HG02571 (cell line): ENCODE measurements around the gene USP3.
A peak's percentile ranks its signal among the peaks of the same experiment; 100 is the strongest.

Source experiments
- ATAC-seq: cut with Tn5 transposase; IDR thresholded peaks from one replicate; pipeline ENCODE4 v1.9.1; 2021; ENCODE audit warnings: mild to moderate bottlenecking, moderate library complexity; ENCODE audit not compliant: unreplicated experiment

The USP3 gene

GRCh38 chr15:63495780-63496488, 8.5 kb upstream of the USP3 start:
- ATAC-seq: no peak

GRCh38 chr15:63497642-63498467, 6.5 kb upstream of the USP3 start:
- no peak for ATAC-seq

DNA sequence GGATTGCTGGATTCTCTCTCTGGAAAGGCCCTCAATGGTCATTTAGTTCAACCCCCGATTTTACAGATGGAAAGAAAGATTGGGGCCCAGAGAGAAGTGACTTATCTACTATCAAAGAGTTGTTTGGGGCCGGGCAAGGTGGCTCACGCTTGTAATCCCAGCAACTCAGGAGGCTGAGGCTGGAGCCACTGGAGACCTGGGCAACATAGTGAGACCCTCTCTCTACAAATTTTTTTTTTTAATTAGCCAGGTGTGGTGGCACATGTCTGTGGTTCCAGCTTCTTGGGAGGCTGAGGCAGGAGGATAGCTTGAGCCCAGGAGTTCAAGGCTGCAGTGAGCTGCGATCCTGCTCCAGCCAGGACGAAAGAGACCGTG, 5.2 kb upstream of the USP3 start:
- no peak for ATAC-seq

GRCh38 chr15:63499611-63500010, 4.8 kb upstream of the USP3 start:
- no peak for ATAC-seq

GRCh38 chr15:63500265-63501250, 3.8 kb upstream of the USP3 start:
- no peak for ATAC-seq

DNA sequence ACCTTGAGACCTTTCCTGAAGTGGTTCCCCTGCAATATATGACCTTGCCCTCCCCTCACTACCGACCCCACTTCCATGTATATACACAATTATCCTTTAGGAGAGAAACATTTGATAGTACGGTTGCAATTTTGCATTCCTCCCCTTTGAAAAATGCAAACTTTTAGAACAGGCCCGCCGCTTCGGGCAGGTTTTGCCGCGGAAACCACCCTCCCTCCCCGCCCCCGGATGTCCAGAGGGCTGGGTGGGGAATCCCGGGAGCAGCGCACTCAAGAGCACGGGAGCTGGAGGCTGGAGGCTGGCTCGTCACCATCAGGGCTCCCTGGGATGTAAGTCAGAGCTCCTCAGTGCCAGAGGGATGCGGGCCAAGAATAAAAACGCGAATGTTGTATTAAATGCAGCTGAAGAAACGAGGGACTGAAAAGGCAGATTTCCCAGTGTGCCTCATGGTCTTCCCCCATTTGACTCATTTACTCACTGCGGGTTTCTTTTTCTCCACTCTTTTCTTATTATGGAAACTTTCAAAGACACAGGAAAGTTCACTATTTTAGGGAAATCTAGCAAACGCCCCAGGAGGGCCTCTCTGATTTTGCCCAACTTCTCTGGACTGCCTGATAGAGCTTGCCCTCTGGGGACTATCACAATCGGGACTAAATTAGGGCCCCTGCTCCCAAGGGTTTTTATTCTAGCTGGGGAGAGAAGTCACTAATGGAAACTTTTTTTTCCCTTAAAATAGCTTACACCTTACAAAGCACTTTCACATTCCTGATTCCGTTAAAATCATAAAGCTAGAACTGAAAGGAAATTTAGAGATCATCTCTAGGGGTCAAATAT, 2.9 kb upstream of the USP3 start:
- ATAC-seq: no peak

DNA sequence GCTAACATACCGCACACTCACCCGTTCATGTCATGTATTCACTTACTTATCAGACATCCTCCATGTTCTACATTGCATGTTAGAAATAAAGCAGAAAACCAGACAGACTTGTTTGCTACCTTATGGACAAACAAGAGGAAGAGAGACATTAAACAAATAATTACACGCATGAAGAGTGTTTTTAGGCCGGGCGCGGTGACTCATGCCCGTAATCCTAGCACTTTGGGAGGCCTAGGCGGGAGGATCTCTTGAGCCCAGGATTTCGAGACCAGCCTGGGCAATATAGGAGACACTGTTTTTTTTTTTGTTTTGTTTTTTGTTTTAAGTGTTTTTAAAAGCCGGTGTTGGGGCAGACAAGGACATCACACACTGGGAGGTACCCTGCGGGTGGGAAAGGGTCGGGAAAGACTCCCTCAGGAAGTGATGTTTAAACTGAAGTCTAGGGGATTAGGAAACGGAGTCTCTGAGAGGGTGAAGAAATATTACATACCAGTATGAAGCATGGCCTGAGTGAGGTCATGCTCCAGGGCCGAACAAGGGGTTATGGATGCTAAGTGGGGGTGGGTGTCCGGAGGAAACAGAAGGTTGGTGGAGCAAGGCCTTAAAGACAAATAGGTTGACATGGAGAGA, 2.1 kb upstream of the USP3 start:
- no peak for ATAC-seq

- ATAC-seq: peak; percentile 48
These were observed 1.3 kb upstream of the USP3 start for GRCh38 chr15:63502843-63503738.

DNA sequence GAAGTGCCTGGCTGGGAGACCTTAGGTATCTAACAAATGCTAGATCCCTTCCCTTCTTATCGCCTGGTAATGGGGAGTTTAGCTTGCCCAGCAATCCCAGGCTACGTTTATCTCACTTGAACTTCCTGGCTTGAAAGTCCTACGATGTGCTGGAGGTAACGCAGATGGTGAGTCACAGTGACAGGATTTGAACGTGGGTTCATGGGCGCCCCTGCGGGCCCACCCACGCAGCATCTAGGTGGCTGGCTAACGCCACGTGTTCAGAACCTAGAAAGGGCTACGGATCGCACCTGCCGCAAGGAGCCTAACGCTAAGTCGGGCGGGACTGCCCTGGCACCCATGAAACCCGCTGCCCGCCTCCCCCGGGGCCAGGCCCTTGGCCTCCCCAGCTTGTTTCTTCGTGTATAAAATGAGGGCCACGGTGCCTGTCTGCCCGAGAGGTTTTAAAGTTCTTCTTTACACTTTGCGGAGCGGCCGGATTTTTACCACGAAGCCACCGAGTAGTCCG, 600 bp upstream of the USP3 start:
- peak; percentile 31 for ATAC-seq

- peak; percentile 2 for ATAC-seq
These were observed 817 bp downstream of the USP3 start for GRCh38 chr15:63504979-63505841.

DNA sequence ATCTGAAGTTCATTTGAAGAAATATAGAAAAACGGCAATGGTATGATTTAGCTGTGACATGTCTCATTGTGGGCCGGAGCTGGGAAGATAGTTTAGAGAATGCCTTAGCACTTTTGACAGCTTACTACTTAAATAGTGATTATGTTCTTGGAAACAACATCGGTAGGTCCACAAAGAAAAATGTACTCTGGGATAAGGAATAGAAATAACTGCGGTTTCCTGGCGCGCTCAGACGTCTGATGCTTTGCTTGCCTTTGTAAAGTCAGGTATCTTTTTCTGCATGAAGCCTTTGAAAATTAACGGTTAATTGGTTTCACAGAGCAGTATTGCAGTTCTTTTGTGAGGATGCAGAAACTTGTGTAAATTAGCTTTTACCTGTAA, 1.4 kb downstream of the USP3 start:
- no peak for ATAC-seq

- ATAC-seq: no peak
These were observed 2.2 kb downstream of the USP3 start for GRCh38 chr15:63506537-63507035.

DNA sequence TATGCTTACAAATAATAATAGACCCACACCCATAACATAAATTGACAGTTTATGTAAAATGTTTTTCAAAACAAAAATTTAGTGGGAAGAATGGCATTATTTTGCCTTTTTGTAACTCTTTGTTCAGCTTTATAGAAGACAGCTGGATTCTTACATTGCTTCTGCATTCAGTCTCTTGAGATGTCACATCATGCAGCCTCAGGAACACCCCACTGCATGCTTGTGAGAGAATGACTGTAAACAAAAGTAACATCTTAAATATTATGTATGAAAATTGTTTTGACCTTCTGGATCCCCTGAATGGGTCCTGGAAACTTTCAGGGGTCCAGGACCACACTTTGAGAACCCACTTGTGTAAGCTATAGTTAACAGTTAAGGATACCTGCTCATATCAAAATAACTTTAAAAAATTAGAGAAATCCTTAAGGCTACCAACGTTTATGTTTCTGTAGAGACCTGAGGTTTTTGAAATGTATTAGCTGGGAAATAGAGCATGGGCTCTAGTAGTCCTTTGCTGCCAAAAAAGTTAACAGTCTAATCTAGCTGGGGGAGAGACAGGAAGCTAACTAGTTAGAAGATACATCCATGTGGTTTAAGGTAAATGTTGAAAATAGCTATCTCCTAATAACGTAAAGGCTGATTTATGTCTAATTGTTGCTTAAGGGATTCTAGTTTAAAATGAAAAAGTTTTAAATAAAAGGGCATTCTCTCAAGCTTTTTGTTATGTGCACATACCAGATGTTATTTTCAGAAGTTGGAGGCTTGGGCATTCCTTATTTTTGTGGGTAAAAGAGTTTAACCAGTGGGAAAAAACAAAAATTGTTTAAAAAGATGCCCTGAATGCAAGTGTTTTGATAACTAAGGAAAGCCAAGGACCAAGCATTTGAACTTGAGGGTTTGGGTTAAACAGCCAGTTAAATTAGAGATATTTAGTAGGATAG, 3.8 kb downstream of the USP3 start:
- ATAC-seq: no peak

- ATAC-seq: no peak
These were observed 4.9 kb downstream of the USP3 start for GRCh38 chr15:63509056-63509954.
